ENCODE data around the gene RABGAP1L.
"Not testable (repeated sequence)": the region's sequence is repeated elsewhere in the genome, so short reads cannot be mapped to it uniquely, and the experiment has no call there.

The RABGAP1L gene

GRCh38 chr1:174232761-174233160, 73.4 kb downstream of the RABGAP1L start:
- no peak for DNase-seq (ENCODE audit: low read depth in 2 of 2, low spot score in 1 of 2)

- not testable (repeated sequence) for DNase-seq (ENCODE audit: low read depth in 2 of 2, low spot score in 1 of 2)
Observed at GRCh38 chr1:174238845-174239501, 79.7 kb downstream of the RABGAP1L start.

- DNase-seq (ENCODE audit: low read depth in 2 of 2, low spot score in 1 of 2): no peak
Observed at GRCh38 chr1:174239541-174239940, 80.2 kb downstream of the RABGAP1L start.

- DNase-seq (ENCODE audit: low read depth in 2 of 2, low spot score in 1 of 2): no peak
Observed at GRCh38 chr1:174242856-174243255, 83.5 kb downstream of the RABGAP1L start.

GRCh38 chr1:174243451-174244000, 84.2 kb downstream of the RABGAP1L start:
- DNase-seq (ENCODE audit: low read depth in 2 of 2, low spot score in 1 of 2): no peak

GRCh38 chr1:174244017-174244416, 84.7 kb downstream of the RABGAP1L start:
- no peak for DNase-seq (ENCODE audit: low read depth in 2 of 2, low spot score in 1 of 2)

- no peak for DNase-seq (ENCODE audit: low read depth in 2 of 2, low spot score in 1 of 2)
Observed at GRCh38 chr1:174247472-174247871, 88.2 kb downstream of the RABGAP1L start.

- no peak for DNase-seq (ENCODE audit: low read depth in 2 of 2, low spot score in 1 of 2)
Observed at GRCh38 chr1:174248041-174248440, 88.7 kb downstream of the RABGAP1L start.

- DNase-seq (ENCODE audit: low read depth in 2 of 2, low spot score in 1 of 2): not testable (repeated sequence)
Observed at GRCh38 chr1:174256386-174256785, 97.1 kb downstream of the RABGAP1L start.

- no peak for DNase-seq (ENCODE audit: low read depth in 2 of 2, low spot score in 1 of 2)
Observed at GRCh38 chr1:174258148-174258550, 98.8 kb downstream of the RABGAP1L start.

- DNase-seq (ENCODE audit: low read depth in 2 of 2, low spot score in 1 of 2): no peak
Observed at GRCh38 chr1:174262349-174263241, 103.3 kb downstream of the RABGAP1L start.

GRCh38 chr1:174265282-174265681, 106.0 kb downstream of the RABGAP1L start:
- DNase-seq (ENCODE audit: low read depth in 2 of 2, low spot score in 1 of 2): no peak

- no peak for DNase-seq (ENCODE audit: low read depth in 2 of 2, low spot score in 1 of 2)
Observed at GRCh38 chr1:174266476-174266875, 107.2 kb downstream of the RABGAP1L start.

- no peak for DNase-seq (ENCODE audit: low read depth in 2 of 2, low spot score in 1 of 2)
Observed at GRCh38 chr1:174266991-174267612, 107.8 kb downstream of the RABGAP1L start.

- DNase-seq (ENCODE audit: low read depth in 2 of 2, low spot score in 1 of 2): no peak
Observed at GRCh38 chr1:174269989-174270651, 110.8 kb downstream of the RABGAP1L start.

- DNase-seq (ENCODE audit: low read depth in 2 of 2, low spot score in 1 of 2): no peak
Observed at GRCh38 chr1:174273190-174273589, 113.9 kb downstream of the RABGAP1L start.

- no peak for DNase-seq (ENCODE audit: low read depth in 2 of 2, low spot score in 1 of 2)
Observed at GRCh38 chr1:174273776-174274175, 114.5 kb downstream of the RABGAP1L start.

- DNase-seq (ENCODE audit: low read depth in 2 of 2, low spot score in 1 of 2): no peak
Observed at GRCh38 chr1:174274452-174274851, 115.1 kb downstream of the RABGAP1L start.

GRCh38 chr1:174274884-174275283, 115.6 kb downstream of the RABGAP1L start:
- no peak for DNase-seq (ENCODE audit: low read depth in 2 of 2, low spot score in 1 of 2)

- DNase-seq (ENCODE audit: low read depth in 2 of 2, low spot score in 1 of 2): no peak
Observed at GRCh38 chr1:174276087-174276486, 116.8 kb downstream of the RABGAP1L start.

- no peak for DNase-seq (ENCODE audit: low read depth in 2 of 2, low spot score in 1 of 2)
Observed at GRCh38 chr1:174284052-174284451, 124.7 kb downstream of the RABGAP1L start.

Data from stimulated activated CD8-positive, alpha-beta memory T cell treated with anti-CD3 and anti-CD28 coated beads, Interleukin-4, amount 100 ng/mL, for 1 hour (primary cell).